NCI-H510A treated with DMSO at 0.1 percent for 48 hours (cell line): ENCODE measurements around the gene UFC1.

Experiments
- DNase-seq: peaks from one replicate; lab custom pipeline; 2025; lab: John Stamatoyannopoulos, UW

UFC1 gene

DNA sequence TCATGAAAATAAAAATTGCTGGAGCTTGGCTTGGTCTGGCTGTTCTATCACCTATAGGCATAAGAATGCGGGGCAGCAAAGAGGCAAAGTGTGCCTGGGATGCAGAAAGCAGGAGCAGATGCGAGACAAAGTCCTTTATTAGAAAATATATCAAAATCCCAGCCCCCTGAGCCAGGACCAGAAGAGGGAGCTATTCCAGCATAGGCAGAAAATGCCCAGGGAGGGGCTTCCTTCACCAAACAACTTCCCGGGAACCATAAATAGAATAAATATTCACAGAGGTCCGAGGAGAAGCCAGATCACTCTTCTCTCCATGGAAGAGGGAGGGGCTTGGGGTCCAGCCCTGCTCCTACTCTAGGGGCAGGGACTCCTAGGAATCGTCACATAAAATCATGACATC is 17.4 kb downstream of the UFC1 start:
- DNase-seq: no peak

DNA sequence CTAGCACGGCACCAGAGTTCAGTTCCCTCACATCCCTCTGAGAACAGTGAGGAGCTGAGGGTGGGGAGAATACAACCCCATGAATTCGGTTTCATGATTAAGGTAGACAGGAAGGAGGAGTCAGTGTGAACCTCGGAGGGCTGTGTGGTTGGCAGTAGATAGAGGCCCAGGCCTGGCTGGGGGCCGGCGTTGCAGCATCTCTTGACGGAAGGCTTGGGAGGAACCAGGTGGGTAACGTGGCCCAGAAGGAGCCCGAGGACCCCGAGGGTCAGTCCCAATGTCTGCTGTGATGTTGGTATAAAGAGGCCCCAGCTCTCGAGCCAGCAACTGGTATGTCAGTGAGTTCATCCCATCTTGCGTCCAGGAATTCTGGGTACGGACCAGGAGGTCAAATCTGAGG is 17.9 kb downstream of the UFC1 start:
- no peak for DNase-seq

DNA sequence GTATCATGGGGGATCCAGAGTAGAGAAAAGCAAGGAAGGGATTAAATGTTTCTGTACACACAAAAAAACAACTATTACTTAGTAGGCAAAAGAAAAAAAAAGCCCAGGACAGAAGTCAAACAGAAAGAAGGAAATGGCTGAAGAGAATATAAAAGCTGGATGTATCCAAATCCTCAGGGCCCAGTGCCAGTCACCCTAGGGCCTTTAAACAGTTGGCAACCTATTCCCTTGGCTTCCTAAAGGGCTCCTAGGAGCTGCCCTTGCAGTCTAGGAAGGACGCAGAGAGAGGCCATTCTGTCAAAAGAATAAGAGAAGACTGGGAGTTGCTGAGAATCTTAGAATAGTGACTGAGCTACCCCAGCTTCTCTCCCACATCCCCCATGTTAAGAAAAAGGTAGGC is 18.6 kb downstream of the UFC1 start:
- no peak for DNase-seq

DNA sequence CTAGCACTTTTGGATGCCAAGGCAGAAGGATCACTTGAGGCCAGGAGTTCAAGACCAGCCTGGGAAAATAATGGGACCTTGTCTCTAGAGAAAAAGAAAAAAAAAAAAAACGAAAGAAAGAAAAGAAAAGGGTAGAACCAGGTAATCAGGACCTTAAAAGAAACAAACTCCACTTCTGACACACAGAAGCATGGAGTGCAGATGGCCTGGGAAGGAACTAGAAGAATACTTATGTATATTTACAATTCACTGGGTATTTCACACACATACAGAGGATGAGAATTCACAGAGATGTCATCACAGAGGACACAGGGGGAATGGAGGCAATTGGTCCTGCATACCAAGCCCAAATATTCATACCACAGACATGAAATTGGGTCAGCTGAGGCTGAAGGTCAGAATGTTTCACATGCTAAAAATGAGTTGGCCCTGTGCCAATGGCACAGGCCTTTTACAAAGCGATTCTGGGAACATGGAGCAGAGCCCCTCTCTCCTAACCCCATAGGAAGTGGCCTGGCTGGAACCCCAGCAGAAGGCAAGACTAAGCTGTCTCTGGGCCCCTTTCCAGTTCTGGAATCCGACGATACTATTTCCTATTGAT is 19.1 kb downstream of the UFC1 start:
- DNase-seq: no peak

DNA sequence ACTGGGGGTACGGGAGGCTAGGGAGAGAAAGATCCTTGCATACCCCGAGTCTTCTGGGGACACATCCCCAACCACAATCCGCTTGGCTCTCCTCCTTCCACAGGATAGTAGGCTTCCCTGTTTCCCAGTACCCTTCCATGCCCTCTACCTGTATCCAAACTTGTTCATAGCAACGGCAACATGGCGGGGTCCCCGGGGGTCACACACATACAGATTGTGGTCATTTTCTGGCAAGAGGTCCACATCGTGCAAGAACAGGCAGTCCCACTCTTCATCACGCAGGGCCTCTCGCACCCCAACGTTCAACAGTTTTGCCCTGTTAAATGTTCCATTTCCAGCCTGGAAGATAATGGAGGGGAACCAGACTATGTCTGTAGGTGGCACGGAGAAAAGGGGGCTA is 19.9 kb downstream of the UFC1 start:
- DNase-seq: no peak

- no peak for DNase-seq
Measured at GRCh38 chr1:161174911-161175310, 21.1 kb downstream of the UFC1 start.

DNA sequence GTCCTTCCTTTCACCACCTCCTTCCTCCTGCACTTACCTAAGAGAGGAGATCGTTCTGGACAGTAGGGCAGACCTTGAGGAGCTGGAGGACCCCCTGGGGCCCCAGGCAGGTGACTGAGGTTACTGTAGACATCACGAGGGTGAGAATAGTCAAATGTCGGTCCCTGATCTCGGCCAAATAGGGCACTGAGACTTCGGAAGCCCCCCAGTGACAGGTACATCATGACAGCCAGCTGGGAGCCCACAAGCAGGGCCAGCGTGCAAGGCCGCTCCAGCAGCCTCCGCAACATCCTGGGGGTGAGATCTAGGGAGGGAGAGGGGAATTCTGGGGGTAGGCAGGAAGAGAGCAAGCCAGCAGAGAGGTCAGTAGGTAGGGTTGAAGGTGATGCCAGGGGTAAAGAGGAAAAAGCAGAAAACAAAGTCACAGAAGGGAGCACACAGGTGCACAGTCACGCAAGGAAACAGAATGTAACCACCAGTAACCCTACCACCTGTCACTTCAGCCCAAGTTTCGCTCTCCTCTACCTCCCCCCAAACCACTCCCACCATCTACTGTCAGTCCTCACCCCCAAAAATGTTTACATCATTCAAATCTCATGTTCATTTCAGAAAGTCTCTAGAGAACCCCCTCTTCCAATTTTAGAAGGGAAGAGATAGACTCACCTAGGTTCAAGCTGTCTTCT is 22.1 kb downstream of the UFC1 start:
- no peak for DNase-seq

DNA sequence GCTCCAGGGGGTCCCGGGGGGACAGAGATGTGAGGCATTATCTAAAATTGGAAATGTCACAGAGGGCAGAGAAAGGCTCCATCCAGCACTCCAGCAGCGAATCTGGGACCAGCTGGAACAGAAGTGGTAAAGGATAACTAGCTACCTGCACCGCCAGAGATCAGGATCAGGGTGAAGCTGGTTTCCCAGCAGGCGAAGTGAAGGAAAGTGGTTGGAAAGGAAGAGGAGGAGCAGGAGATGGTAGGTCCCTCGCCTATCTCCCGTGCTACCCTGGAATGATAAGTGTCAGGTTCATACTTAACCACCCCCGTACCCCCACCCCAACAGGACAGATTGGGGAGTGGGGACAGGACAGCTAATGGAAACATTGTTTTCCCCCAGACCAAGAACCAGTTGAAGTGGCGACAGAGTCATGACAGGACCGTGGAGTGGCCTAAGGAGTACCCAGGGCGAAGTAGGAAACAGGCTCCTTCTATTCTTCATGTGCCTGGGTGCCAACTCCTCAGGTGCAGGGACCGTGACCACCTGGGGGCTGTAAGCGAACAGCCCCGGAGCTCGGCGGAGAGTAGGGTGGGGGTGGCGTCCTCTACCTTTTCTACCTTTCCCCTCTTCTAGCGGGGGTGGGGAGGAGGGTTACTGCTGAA is 22.8 kb downstream of the UFC1 start:
- no peak for DNase-seq

- DNase-seq: peak; percentile 92
Measured at GRCh38 chr1:161177112-161177935, 23.5 kb downstream of the UFC1 start, which contains the start of gene B4GALT3. Gene B4GALT3 (minus strand): TSS chr1:161177507. CDS start chr1:161176060, 1,447 bp downstream.

- no peak for DNase-seq
Measured at GRCh38 chr1:161177936-161178244, 24.1 kb downstream of the UFC1 start.

DNA sequence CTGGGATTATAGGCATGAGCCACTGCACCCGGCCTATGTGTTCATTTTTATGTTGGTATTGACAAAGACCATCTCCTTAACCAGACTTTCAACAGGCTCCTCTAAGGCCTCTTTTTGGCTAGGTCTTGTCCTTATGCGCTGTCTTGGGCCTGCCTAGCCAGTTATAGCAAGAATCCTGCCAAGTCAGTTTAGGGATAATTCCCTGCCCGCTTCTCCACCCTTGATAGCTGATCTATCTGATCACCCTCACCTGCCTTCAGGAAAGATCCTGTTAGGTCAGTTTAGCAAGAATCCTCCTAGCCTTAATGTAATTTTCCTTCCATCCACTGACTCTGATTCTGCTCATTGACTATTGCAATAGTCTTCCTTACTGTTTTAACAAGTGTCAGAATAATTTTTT is 25.9 kb downstream of the UFC1 start:
- no peak for DNase-seq

DNA sequence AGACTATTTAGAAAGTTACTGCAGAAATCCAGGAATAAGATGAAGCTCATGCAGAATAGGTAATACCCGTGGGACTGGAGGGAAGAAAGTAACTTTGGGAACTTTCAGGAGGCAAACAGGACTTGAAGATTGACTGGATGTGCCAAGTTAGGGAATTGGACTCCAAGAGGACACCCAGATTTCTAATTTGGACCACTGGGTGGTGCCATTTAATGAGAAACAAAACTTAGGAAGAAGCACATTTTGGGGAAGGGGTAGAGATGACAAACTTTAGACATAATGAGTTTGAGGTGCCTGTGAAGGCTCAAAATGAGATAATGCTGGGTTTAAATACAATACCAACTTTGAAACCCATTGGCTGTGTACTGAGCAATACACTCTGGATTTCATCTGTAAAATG is 26.9 kb downstream of the UFC1 start:
- DNase-seq: no peak

GRCh38 chr1:161182214-161182613 is 28.4 kb downstream of the UFC1 start:
- no peak for DNase-seq

- no peak for DNase-seq
Measured at GRCh38 chr1:161185282-161185682, 31.5 kb downstream of the UFC1 start.

- DNase-seq: no peak
Measured at GRCh38 chr1:161185732-161186311, 32.0 kb downstream of the UFC1 start.

DNA sequence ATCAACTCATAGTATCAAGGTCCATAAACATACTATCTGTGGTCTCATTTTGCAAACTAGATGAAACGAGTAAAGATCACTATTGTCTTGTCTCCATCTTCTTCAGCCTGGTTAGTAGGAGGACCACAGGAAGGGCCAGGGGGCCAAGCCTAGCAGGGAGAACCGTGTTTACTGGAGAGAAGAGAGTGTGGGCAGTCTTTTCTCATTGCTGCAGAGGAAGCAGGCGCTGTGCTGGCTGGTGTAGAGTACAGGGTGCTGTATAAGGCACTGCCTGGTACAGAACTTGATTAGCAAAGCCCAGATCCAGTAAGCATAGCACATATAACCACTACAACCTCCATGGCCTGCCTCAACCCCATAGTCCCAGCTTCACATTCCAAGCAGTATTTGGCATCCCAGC is 33.5 kb downstream of the UFC1 start:
- DNase-seq: no peak

GRCh38 chr1:161188381-161188780 is 34.6 kb downstream of the UFC1 start:
- no peak for DNase-seq

DNA sequence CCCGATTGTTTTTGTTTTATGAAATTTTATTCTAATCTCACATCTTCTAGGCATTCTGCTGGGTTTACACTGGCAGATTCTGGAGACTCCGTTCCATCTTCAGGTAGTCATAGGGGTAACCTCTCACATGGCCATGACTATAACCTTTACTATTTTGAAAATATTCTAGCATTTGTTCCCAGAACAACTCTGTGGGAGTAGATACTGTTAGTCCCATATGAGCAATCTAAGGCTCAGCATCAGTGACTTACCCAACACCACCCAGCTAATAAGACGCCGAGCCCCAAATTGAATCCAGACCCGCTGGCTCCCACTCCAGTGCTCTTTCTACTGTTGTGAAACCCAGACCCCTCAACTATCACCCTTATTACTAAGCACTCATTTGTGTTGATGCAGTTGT is 35.3 kb downstream of the UFC1 start:
- no peak for DNase-seq

DNA sequence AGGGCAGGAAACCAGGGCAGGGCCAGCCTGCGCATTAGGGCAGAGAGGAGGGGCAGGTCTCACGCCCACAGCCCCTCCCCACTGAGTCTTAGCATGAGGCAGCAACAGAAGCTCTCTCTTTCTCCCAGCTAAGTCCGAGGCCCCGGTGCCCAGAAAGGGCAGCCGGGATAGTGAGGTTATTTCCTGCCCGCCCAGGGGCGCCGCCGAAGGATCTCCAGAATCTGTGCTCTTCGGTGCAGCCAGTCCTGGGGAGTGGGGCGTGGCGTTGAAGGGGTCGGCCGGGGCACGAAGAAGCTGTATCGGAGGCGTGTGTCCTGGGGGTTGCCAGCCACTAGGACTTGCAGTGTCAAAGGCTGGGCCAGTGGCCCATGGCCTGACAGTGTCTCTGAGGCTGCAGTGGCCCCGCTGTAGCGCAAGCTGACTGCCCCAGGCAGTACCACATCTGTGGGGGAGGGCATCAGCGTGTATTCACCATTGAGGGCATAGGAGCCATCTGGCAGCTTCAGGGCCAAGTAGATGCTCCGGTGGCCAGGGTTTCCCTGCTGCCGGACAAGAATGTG is 37.3 kb downstream of the UFC1 start:
- no peak for DNase-seq

- no peak for DNase-seq
Measured at GRCh38 chr1:161191971-161192370, 38.2 kb downstream of the UFC1 start.

DNA sequence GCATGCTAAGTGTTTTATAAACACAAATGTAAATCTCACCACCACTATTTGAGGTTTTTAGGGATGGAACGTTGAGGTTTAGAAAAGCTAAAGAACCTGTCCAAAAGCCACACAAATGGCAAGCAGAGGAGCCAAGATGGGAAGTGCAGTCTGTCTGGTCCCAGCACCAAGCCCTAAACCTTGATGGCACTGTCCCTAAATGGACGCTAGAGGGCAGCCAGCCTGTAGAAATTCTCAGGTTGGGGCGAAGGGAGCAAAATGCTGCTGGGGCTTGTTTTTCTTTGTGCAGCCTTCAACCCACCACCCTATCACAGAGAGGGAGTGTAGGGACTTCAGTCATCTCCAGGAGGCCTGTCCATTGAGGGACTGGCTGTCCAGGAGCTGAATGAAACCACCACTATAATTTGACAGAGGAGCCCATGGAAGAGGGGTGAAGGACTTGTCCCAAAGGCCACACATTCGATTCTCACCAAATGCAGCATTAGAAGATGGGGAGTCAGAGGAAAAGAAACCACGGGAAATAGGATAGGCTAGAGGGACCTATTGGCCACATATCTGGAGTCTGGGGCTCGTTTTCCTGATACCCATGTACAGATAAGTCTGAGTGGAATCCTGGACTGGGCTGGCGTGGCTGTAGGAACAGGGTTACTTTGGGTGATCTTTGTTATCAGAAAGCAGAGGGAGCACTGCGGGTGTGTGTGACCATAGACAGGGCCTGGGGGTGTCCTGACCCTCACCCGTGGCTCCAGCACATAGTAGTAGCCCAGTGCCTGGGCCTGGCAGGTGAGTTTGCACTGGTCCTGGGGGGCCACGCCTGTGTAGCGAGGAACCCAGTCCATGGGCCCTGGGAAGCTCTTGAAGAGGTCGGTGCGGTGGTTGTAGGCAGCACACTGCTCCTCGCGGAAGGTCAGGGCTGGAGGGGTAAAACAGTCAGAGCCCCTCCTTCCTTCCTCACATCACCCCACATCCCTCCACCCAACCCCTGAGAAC is 39.0 kb downstream of the UFC1 start:
- DNase-seq: peak; percentile 48
